SKM-1 (cell line): ENCODE data around the gene MED27.

Experiments
- DNase-seq: peaks from one replicate; lab custom pipeline; 2025; ENCODE audit not compliant: unreplicated experiment; lab: John Stamatoyannopoulos, UW

Gene MED27

GRCh38 chr9:131971482-131972074 lies 108.1 kb downstream of the MED27 start:
- DNase-seq = no peak

GRCh38 chr9:131969469-131969989 lies 110.1 kb downstream of the MED27 start:
- DNase-seq = no peak

- no peak for DNase-seq
Measured at GRCh38 chr9:131968632-131969031, 111.0 kb downstream of the MED27 start.

- DNase-seq = no peak
Measured at GRCh38 chr9:131965841-131966240, 113.8 kb downstream of the MED27 start.

GRCh38 chr9:131965103-131965502 lies 114.6 kb downstream of the MED27 start:
- no peak for DNase-seq

GRCh38 chr9:131963072-131964030 lies 116.3 kb downstream of the MED27 start:
- no peak for DNase-seq

GRCh38 chr9:131961496-131961880 lies 118.2 kb downstream of the MED27 start:
- no peak for DNase-seq

GRCh38 chr9:131960851-131961495 lies 118.7 kb downstream of the MED27 start:
- DNase-seq = no peak

- DNase-seq = no peak
Measured at GRCh38 chr9:131960311-131960710, 119.4 kb downstream of the MED27 start.

- DNase-seq = no peak
Measured at GRCh38 chr9:131959887-131960286, 119.8 kb downstream of the MED27 start.

- DNase-seq = no peak
Measured at GRCh38 chr9:131959056-131959455, 120.6 kb downstream of the MED27 start.

- no peak for DNase-seq
Measured at GRCh38 chr9:131954299-131954698, 125.4 kb downstream of the MED27 start.

GRCh38 chr9:131951905-131952304 lies 127.8 kb downstream of the MED27 start:
- DNase-seq = no peak

- no peak for DNase-seq
Measured at GRCh38 chr9:131951155-131951554, 128.5 kb downstream of the MED27 start.

GRCh38 chr9:131950487-131950886 lies 129.2 kb downstream of the MED27 start:
- no peak for DNase-seq

GRCh38 chr9:131946180-131946579 lies 133.5 kb downstream of the MED27 start:
- no peak for DNase-seq

GRCh38 chr9:131943351-131943841 lies 136.3 kb downstream of the MED27 start:
- no peak for DNase-seq

GRCh38 chr9:131942146-131942720 lies 137.4 kb downstream of the MED27 start:
- no peak for DNase-seq

GRCh38 chr9:131937451-131937850 lies 142.2 kb downstream of the MED27 start:
- no peak for DNase-seq

- no peak for DNase-seq
Measured at GRCh38 chr9:131936929-131937328, 142.7 kb downstream of the MED27 start.

GRCh38 chr9:131934673-131935072 lies 145.0 kb downstream of the MED27 start:
- DNase-seq = no peak
